Stimulated activated CD8-positive, alpha-beta memory T cell treated with anti-CD3 and anti-CD28 coated beads, Interleukin-15, amount 100 ng/mL, for 48 hours (primary cell): ENCODE results near the gene RASAL2.

Source experiments
- DNase-seq, 2 donors: peaks; one replicate each; pipeline ENCODE4 v3.0.0-alpha.2; 2020; ENCODE audit warnings: low read depth in 2 of 2

RASAL2 gene

DNA sequence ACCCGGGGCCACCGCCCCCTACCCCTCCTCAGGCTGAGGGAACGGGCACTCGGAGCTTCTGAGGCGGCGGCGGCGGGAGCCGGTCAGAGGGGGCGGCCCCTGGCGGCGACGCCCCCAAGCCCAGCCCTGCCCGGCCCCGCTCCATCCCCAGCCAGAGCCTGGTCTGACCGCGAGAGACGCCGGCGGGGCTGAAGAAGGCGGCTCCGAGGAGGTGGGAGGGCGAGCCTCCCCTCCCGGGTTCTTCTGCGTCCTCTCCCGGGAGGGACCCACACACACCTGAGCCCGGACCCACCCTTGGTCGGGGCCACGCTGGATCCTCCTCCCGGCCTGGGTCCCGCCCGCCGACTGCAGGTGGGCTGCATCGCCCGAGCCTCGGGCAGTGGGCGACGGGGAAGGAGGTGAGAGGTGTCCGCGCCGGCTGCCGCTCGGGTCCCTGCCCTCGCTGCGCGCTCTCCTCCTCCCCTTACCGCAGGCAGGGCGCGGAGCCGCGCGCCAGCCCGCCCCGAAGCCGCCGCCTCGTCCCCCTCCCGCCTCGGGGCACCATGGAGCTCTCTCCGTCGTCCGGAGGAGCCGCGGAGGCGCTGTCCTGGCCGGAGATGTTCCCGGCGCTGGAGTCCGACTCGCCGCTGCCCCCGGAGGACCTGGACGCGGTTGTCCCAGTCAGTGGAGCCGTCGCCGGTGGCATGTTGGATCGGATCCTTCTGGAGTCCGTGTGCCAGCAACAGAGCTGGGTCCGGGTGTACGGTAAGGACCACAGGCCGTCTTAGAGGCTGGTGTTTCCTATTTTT lies at the start of gene RASAL2:
TSS of gene RASAL2 (plus strand) at position 154 of the 788 bp plus-strand sequence. CDS start at position 543, 389 bp downstream.
- no peak for DNase-seq

DNA sequence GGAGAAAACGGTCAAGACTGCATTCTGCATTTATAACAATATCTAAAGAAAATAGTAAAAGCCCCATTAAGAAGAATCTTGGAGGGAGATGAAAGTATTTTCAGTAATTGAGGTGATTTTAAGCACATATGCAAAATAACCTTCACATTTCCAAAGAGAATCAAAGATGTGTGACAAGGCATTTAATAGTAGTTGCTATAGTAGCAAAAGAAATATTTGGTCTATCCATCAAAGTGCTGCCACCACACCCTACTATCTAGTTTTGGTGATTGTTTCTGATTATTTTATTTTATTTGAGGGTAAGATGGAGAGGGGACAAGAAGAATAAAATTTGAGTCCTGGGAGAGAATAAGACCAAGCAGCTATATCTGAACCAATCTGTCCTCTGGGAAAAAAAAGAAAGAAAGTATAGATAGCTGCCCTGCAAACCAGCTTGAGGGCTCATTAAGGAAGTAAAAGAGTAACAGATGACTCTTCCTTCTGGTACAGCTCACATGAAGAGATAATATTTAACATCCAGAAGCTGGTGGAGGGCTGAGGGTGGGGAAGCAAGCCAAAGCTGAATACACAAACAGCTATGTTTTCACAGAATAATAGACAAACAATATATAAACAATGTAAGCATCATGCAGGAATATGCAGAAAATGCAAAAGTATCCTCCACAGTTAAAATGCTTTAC lies 47.2 kb upstream of the RASAL2 start:
- no peak for DNase-seq

DNA sequence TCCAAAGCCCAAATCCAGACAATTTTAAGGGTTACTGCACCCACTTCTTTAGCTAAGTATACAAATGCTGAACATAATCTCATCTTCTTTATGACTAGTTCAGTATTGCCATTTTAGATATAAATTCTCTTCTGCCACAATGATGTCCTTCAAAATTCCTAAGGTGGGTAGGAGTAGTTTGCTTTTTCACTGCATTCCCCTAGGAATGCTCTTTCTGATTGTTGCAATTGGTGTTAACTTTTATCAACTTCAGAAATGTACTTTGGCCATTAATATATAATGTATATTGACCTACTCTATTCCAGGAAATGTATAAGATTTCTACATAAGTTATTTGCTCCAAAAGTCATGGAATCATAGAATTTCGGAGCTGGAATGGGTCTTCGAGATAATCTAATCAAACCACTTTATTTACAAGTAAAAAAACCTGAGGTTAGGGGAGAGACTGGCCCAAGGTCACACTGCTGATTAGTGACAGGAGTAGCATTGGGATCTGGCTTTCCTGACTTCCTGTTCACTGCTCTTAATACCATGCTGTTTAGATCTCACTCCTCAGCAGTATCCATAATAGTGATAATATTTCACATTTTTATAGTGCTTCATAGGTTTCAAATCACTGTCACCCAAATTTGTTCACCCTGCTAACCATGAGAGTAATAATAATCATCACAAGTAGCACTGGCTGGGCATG lies 46.4 kb upstream of the RASAL2 start:
- DNase-seq = no peak

DNA sequence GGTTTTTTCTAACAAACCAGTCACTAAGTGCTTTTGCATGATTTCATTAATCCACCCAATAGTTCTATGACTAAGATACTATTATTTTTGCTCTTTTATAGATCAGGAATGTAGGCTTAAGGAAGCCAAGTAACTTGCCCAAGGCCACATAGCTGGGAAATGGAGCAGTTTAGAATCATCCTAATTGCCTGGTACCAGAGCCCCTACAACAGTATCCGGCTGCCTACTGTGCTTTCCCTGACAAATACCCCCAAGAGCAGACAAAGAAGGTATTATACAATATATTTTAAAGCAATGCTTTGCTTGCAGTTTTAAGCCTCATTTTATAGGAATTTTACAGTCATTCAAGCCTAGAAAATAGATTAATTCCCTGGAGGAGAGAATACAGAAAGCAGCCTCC lies 45.5 kb upstream of the RASAL2 start:
- DNase-seq = no peak

DNA sequence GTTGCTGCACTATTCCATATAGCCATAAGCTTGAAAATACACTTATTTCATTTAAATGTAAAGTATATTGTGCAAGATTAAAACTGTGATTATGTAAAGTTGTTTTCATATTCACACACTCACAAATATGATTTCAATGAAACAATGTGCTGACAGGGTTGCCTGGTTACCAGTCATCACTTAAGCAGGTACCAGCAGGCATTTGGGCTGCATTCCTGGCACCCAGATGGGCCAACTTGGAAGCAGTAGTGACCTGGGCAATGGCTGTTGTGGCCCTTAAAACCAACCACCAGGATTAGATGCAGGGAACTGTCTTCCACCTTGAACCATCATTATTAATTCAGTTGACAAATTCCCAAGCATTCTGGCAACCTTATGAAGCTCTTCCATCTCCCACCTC lies 45.0 kb upstream of the RASAL2 start:
- DNase-seq = no peak

DNA sequence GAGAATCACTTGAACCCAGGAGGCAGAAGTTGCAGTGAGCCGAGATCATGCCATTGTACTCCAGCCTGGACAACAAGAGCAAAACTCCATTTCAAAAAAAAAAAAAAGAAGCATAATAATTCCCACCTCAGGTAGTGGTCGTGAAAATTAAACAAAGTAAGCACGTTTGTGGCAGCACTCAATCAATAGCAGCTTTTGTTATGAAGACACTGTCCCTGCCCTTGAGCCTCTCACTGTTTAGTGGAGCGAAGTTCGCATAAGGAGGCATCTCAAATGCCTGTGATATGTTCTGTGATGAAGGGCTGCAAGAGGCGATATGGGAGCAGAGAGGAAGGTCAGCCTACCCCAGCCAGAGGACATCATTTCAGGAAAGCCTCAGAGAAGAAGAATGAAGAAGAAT lies 43.8 kb upstream of the RASAL2 start:
- no peak for DNase-seq

DNA sequence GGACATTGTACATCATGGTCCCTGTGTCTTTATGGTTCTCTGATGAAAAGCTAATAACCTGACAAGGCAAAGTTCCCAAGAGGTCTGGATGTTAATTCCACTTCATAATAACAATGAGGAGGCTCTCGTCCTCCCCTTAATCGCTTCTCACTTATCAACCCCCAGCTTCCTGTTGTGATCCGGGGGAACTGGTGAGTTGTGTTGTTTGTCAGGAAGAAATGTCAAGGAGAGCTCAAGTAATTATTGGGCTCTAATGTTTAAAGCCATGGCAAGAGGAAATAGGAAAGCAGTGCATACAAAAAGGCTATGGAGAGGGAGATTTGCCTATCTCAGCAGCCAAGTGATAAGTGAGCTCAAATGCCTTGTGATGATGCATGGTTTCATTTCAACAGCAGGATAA lies 42.8 kb upstream of the RASAL2 start:
- no peak for DNase-seq

DNA sequence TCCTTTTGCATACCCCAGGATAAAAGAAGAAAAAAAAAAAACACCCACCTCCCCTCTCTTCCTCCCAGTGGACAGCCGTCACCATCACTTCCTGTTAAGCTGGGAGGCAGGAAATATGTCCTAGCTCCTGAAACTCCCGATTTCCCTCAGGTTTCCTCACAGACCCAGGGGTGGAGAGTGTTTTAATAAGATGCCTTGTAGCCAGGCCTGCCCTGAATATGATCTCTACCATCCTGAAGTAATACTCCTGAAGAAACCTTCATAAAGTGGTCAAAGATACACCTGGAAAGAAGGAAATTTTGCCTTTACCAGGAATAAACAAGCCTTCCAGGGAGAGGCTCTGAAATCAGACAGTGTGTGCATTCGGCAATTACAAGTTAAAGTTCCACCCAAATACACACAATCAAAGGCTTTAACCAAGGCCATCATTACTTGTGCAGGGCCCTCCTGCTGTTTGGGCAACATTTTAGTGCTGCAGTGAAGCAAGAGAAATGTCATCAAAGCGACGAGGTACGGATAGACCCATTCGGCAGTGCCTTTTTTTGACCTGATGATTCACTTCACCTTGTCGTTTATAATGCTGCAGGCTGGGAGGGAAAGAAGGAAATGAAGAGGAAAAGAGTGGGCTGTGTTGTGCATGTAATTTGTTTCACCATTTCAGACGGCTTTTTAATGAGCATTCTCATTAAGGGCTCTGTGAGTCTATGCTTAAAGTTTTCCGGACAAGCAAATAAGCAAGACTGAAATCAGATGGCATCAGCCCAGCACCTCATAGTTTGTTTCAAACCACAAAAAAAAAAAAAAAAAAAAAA lies 41.0 kb upstream of the RASAL2 start:
- DNase-seq = no peak

DNA sequence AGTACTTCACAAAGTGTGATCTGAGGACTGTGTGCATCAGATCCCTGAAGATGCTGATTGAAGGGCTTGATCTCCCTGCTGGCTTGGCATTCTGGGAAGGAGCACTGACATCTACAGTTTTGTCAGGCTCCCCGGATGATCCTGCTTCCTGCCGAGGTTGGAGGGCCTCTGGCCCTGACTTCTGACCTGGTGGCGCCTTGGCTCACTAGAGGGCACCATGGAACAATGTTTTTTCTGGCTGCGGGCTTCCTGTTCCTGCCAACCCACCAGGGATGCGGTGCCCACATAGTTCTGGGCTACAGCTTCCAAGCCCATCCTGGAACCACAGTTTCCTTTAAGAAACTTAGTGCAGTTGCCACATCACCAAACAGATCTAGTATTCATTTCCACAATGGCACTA lies 38.8 kb upstream of the RASAL2 start:
- DNase-seq = no peak

DNA sequence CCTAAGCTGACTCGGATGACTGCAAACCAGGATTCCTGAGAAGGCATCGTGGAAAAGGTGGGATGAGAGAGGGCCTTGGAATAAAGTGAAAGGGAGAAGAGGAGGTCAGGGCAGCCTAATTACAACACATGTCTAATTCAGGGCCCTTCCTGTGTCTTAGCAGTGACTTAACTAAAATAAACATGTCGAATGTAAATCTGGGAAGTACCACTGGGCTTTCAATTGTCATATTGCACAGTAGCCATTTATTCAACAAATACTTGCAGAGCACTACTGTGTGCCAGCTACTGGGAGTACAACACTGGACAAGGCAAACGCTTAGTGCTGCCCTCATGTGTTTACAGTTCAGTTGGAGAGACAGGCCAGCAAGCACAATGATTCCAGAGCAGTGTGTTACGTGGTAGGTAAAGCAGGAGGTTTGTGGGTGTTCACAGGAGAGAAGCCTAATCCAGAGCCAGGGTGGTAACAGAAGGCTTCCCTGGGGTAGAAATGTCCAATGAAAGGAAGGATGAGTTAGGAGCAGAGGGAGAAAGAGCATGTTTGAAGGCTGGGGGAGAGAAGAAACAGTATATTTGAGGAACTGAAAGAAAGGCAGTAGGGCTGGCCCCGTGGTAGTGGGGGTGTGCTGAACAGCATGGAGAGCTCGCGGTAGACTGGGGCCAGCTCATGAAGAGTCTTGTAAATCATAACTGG lies 38.0 kb upstream of the RASAL2 start:
- no peak for DNase-seq

DNA sequence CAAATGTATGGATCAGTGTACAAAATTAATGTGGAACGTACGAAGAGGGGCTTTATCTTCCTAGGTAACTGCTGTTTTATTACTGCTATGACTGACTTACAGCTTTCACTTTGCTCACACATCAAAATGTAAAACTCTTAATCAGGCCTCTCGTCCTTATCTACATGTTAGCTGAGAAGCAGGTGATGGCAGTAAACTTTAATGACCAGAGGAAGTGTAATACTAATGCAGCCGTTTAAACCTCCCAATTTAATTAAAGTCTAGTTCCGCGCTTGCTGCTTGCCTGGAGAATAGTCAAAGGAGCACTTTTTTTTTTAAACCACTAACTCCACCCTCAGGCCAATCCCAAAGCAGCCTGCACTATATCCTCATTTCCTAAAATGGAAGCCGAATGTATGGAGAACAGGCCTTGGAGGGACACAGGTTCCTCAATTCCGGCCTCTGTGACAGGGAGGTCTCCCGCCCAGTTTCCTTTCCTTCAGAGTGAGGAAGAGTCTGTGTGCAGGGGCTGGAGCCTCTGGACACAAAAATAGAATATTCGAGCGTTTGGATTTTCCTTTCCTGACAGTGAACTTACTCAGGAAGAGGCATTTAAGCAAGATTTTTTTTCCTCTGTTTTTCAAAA lies 36.7 kb upstream of the RASAL2 start:
- DNase-seq = no peak

DNA sequence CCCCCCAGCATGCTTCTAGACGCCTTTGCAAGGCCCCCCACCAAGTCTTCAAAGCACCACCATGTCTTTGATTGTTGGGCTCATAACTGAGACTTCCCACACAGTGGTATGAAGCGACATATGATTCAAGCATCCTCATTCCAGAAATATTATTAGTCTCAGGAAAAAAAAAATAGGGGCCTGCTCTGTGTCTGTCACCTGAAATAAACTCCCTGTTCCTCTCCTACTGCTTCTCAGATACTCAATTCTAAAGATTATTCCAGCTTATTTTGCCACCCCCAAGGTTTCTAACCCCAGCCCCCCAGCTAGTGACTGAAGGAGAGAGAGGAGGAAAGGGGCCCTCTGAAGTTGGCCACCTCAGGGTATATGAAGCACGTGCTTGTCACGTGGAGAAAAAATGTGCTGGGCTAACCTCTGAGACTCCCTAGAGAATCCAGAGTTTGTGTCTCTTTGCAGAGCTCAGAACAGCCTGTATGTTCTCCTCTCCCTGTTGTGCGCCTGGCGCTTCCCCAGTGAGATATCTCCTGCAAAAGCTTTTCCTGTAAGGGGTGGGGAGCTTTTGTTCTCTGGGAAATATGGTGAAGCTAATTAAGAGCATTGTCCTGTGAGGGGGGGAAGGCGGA lies 35.9 kb upstream of the RASAL2 start:
- no peak for DNase-seq

DNA sequence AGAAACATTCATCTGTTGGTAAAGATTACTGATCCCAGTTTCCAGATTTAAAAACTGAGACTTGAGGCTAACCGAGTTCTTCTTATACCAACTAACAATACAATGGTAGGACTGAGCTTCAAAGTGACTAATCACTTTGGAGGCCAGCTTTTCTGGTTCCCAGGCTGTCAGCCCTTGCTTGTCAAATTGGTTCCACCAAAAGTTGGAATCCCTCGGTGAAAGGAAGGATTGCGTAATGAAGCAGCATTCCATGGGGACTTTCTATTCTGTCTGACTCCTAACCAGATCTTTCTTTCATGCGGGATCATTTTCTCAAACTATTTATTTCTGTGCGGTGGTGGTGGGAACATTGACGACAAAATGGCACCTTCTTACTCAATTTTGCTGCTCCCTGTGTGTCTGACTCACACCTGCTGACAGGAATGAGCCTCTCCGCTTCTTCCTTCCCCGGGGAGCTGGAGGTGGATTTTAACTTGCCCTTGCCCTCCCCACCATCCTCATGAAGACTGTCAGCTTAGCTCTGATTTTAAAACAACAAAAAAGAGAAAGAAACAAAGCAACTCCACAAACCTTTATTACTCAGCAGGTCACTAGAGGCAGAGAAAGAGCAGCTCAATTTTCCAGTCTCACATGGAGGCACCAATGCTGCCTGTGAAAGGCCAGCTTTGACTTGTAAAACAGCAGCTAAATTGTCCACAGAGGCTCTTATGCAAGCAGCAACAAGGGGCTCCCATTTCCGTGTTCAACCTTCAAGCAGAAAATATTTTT lies 32.9 kb upstream of the RASAL2 start:
- no peak for DNase-seq

DNA sequence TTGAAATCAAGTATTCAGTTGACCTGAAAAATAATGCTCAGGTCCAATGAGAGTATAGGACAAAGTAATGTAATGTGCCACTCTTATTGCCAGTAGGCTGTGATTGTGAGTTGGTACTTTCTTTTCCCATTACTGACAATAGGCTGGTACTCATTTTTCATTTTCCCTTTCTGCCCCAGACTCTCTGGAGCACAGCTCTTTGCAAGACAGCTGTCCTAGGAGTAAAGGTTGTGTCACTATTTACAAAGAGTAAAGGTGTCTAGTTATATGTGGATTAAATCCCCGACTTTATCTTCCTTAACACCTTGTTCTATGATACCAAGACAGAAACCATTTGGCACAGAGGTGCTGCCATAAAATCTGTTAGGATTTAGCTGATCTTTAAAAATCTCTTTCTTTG lies 32.3 kb upstream of the RASAL2 start:
- DNase-seq = no peak

DNA sequence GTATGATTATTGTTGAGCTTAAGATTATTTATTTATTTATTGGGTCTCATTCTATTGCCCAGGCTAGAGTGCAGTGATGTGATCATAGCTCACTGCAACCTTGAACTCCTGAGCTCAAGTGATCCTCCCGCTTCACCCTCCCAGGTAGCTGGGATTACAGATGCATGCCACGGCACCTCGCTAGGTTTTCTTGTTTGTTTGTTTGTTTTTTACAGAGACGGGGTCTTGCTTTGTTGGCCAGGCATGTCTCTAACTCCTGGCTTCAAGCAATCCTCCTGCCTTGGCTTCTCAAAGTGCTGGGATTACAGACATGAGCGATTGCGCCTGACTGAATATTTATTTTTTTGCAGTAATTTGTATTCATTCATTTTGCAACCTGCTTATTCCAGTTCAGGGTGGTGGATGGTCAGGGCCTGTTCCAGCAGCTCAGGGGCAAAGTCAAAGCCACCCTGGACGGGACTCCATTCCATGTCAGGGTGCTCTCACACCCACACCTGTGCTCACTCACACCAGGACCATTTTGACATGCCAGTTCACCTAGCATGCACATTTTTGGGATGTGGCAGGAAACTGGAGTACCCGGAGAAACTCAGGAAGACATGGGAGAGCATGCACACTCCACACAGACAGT lies 29.6 kb upstream of the RASAL2 start:
- DNase-seq = no peak

DNA sequence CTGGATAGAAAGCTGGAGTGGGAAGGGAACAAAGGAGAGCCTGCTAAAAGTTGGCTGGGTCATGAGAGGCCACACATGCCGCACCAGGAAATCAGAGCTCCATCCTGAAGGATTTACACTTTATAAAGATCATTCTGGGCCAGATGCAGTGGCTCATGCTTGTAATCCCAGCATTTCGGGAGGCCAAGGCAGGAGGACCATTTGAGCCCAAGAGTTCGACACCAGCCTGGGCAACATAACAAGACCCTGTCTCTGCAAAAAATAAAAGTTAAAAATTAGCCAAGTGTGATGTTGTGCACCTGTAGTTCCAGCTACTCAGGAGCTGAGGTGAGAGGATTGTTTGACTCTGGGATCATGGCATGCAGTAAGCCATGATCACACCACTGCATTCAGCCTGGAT lies 28.7 kb upstream of the RASAL2 start:
- DNase-seq = no peak

DNA sequence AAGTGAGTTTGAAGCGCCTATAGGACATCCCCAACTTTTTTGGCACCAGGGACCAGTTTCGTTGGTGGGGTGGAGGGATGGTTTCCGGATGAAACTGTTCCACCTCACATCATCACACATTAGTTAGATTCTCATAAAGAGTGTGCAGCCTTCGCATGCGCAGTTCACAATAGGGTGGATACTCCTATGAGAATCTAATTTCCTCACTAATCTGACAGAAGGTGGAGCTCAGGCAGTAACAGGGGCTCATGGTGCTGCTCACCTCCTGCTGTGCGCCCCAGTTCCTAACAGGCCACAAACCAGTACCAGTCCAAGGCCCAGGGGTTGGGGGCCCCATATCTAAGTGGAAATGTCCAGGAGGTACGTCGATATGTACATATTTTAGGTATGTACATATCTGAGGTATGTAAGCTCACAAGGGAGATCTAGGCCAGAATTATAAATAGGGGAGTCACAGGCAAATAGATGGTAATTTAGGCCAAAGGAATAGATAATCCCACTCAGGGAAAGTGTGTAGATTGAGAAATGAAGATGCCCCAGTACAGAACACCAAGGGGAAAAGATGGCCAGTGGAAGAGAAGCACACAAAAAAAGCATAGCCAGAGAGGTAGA lies 27.5 kb upstream of the RASAL2 start:
- DNase-seq = no peak

DNA sequence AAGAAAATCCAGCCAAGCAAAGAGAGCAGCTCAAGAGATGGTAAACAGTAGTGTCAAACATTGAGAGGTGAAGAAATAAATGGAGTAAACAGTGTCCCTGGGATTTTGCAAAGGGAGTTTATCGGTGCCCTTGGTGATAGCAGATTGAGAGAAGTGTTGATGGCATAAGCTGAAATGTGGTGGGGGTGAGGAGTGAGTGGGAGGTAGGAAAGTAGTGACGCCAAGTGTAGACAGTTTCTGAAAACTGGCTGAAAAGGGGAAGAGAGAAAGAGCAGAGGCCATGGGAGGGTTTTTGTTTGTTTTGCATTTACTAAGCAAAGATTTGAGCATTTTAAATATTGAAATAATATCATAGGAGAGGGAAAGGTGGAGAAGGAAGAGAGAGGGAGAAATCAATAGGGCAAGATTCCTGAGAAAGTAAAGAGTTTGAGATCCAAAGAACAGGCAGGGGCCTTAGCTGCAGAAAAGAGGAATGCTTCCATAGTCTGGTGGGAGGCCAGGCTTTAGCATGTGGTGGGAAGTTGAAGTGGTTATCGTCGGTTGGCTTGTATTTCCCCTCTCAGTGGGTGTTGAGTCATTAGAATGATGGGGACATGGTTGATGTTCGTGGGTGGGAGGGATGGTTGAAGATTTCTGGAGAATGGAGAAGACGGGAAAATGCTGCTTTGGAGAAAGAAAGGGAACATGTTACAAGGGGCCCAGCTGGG lies 26.8 kb upstream of the RASAL2 start:
- no peak for DNase-seq
